Fibroblast of villous mesenchyme (primary cell): ENCODE data around the gene NUDT14. TPM values are rescaled to one million over a fixed set of nuclear protein-coding genes. Genes with fewer than 3 reads are reported as not detected.

ENCODE experiments used
- DNase-seq: peaks from one replicate; pipeline ENCODE4 v3.0.0-alpha.2; 2010; ENCODE audit warnings: low read depth
- H3K4me3 ChIP-seq: 2 replicates; pipeline ENCODE4 v1.5.1; 2011; ENCODE audit warnings: low read depth, mild to moderate bottlenecking, low read length
- total RNA-seq: library from RNA; depleted of rRNA; stranded (reverse); fragments of >200 nt; gene quantifications from 2 replicates; pipeline ENCODE4 v1.2.3, GENCODE V29; 2012
- TF ChIP-seq, protein P1 (sequence below): IDR thresholded peaks from 2 replicates; pipeline ENCODE4 v1.5.1; 2012; ENCODE audit warnings: low read depth, mild to moderate bottlenecking, low read length; ENCODE audit not compliant: insufficient read depth

The NUDT14 gene
- total RNA-seq, 1 donor: 17.7 TPM

DNA sequence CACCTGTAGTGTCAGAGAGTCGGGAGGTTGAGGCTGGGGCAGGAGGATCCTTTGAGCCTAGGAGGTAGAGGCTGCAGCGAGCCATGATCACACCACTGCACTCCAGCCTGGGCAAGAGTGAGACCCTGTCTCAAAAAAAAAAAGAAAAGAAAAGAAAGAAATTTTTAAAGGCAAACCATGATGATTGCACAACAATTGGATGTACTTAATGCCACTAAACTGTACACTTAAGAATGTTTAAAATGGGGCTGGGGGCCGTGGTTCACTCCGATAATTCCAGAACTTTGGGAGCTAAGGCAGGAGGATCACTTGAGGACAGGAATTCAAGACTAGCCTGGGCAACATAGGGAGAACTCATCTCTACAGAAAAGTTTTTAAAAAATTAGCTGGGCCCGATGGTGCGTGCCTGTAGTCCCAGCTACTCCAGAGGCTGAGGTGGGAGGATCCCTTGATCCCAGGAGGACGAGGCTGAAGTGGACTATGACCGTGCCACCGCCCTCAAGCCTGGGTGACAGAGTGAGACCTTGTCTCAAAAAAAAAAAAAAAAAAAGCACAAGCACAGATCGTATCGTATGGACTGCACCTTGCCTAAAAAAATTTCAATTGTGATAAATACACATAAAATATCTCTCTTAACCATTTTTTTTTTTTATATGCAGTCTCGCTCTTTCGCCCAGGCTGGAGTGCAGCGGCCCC lies 45.3 kb downstream of the NUDT14 start:
- no peak for DNase-seq
- H3K4me3 ChIP-seq: no peak overlapping the region
- TF ChIP-seq, protein P1, sequence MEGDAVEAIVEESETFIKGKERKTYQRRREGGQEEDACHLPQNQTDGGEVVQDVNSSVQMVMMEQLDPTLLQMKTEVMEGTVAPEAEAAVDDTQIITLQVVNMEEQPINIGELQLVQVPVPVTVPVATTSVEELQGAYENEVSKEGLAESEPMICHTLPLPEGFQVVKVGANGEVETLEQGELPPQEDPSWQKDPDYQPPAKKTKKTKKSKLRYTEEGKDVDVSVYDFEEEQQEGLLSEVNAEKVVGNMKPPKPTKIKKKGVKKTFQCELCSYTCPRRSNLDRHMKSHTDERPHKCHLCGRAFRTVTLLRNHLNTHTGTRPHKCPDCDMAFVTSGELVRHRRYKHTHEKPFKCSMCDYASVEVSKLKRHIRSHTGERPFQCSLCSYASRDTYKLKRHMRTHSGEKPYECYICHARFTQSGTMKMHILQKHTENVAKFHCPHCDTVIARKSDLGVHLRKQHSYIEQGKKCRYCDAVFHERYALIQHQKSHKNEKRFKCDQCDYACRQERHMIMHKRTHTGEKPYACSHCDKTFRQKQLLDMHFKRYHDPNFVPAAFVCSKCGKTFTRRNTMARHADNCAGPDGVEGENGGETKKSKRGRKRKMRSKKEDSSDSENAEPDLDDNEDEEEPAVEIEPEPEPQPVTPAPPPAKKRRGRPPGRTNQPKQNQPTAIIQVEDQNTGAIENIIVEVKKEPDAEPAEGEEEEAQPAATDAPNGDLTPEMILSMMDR: no peak

DNA sequence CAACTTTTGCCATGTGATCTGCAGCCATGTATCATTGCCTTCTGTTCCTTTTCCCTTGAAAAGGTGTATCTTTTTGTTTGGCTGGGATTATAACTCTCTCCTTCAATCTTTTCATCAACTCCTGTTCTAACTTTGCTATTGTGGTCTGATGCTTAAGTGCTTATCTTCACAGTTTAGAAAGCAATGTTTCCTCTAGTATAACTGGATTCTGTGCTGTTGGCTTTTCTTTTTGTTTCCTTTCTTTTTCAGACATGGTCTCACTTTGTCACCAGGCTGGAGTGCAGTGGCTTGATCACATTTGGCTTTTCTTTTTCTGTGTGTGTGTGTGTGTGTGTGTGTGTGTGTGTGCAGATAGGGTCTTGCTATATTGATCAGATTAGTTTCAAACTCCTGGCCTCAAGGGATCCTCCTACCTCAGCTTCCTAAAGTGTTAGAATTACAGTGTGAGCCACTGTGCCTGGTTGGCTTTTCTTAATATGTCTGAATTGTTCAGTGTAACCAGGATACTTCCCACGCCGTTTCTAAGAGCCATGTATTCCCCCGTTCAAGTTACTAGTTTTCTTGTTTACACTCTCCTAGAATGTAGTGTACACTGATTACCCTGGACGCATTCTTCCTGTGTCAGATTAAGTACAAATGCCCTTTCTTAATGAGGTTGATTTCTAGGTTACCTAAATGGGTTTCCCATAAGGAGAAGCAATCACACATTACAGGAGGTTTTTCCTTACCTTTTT lies 48.0 kb downstream of the NUDT14 start:
- TF ChIP-seq, protein P1: no peak
- no peak for DNase-seq
- H3K4me3 ChIP-seq: no peak overlapping the region

DNA sequence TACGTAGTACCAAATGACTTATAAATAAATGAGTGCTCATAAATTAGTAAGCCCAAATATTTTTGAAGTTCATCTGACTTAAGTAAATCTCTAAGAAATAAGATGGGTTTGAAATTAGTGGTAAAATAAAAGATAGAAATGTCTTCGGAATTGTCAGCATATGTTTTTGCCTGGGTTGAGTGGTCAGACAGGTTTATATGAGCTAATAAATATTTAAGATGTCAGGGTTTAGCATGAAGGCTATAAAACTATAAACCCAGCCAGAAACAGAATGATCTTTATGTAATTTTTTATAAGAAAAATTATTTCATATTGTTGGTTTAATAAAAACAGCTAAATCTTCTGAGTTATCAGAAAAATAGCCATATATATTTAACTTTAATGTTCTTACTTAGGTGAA lies 49.9 kb downstream of the NUDT14 start:
- no peak for DNase-seq
- H3K4me3 ChIP-seq: no peak overlapping the region
- TF ChIP-seq, protein P1: no peak

DNA sequence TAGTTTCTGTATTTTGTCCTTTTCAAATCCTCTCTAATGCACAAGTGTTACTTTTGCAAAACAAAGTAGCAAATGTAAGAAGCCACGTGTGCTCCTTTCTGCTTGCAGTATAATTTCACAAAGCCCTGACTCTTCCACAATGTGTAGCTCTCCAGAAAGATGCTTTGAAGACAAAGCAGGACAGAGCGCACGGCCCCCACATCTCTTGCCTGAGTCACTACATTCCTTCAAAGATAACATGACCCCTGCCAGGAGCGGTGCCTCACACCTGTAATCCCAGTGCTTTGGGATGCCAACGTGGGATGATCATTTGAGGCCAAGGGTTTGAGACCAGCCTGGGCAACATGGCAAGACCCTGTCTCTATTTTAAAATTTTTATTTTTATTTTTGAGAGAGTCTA lies 53.1 kb downstream of the NUDT14 start:
- DNase-seq: no peak
- TF ChIP-seq, protein P1: no peak
- H3K4me3 ChIP-seq: no peak overlapping the region

DNA sequence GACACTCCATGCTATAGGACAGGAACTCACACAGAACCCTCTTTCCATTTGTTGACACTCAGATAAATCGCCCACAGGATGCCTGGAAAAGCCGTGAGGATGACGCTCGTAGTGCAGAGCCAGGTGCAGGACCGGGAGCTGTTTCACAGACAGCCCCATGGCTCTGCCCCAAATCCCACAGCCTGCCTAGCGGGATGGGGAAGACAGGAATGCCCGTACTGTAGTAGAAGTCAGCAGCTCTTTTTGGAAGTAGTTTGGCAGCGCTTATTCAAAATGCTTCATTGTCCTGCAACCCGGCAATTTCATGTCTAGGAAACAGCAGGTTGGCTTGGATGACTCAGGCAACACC lies 54.2 kb downstream of the NUDT14 start:
- no peak overlapping the region for H3K4me3 ChIP-seq
- TF ChIP-seq, protein P1: no peak
- no peak for DNase-seq

DNA sequence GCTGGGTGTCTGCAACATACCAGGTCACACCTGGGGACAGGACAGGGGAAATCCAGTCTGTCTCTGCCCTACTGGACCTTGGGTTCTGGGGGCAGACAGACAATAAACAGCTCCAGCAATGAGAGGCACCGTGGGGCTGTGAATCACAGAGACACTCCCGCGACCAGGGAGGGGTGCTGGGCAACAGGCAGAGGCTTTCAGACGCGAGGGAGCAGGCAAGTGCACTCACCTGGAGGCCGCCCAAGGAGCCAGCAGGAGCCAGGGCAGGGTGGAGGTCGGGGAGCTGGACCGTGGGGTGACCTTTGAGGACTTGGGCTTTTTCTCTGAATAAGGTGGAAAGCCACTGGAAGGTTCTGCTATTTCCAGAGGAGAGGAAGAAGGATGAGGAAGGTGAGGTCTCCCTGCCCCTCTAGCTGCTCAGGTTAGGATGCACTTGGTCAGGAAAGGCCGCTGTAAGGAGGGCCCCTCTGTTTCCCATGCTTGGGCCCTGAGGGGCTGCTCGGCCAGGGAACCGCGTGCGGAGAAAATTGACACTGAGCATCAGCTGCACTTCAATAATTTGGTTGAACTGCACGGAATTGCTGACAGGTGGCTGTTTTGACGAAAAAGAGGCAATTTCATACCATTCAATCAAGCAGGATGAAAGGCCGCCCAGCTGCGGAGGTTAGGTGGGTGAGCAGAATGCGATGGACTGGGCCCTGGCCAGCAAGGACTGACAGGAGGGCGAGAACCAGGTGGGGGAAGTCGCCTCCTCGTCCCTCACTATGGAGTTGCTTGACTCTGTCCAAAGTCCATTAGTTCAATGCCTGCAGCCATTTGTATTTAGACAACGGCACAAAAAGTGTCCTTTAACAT lies 54.8 kb downstream of the NUDT14 start:
- TF ChIP-seq, protein P1: no peak

More for the DNA sequence above, 54.8 kb downstream of the NUDT14 start:
- no peak overlapping the region for H3K4me3 ChIP-seq
- DNase-seq: no peak
